B cell (primary cell): ENCODE results near the gene GPNMB. TPM values are rescaled to one million over a fixed set of nuclear protein-coding genes. Genes with fewer than 3 reads are reported as not detected.
A peak's percentile ranks its signal among the peaks of the same experiment; 100 is the strongest.

ENCODE experiments used
- ATAC-seq: fragments of 200-7000 bp; cut with Tn5 transposase; one replicate; pipeline ENCODE4 v1.10.0; 2021; ENCODE audit warnings: low read depth, mild to moderate bottlenecking, moderate number of reproducible peaks, moderate library complexity
- CTCF ChIA-PET: fragments of 350-600 bp; sonication (Branson Sonifier 250); formaldehyde crosslinking; loops from one replicate; lab custom pipeline; 2021; ENCODE audit warnings: antibody characterized with exemption, inconsistent platforms; lab: Charles Lee
- POLR2A ChIA-PET: fragments of 350-600 bp; sonication (Branson Sonifier 250); formaldehyde crosslinking; loops from one replicate; lab custom pipeline; 2021; ENCODE audit warnings: antibody characterized with exemption; lab: Charles Lee
- DNase-seq: peaks from one replicate; pipeline ENCODE4 v3.0.0; 2013
- H2AFZ ChIP-seq: 2 replicates; pipeline ENCODE4 v1.6.1; 2012; ENCODE audit warnings: mild to moderate bottlenecking, low read depth, low read length; ENCODE audit not compliant: insufficient read depth, poor library complexity, severe bottlenecking
- H3K27ac ChIP-seq, 2 donors: 1 replicate in 1 of 2; 2 replicates in 1 of 2; pipeline ENCODE4 v1.5.1; 2012 to 2013; ENCODE audit warnings: low read length in 2 of 2, mild to moderate bottlenecking in 2 of 2, moderate library complexity in 1 of 2
- H3K27me3 ChIP-seq, 4 experiments: fragments of 200-600 bp in 1 of 4; sonication (generic) in 1 of 4; replicated peaks in 1 of 4; 1 replicate in 2 of 4; 2 replicates in 2 of 4; pipeline versions ENCODE4 v1.6.1 to v1.7.0; 2013 to 2016; ENCODE audit warnings: low read length in 3 of 4, mild to moderate bottlenecking in 2 of 4, mixed read lengths in 1 of 4, moderate library complexity in 1 of 4; ENCODE audit not compliant: insufficient read depth in 4 of 4, control insufficient read depth in 3 of 4; ENCODE audit errors: control extremely low read depth in 1 of 4
- H3K36me3 ChIP-seq, 2 experiments: replicated peaks in 1 of 2; 1 replicate in 1 of 2; 2 replicates in 1 of 2; pipeline versions ENCODE4 v1.6.1 to v1.7.1; 2013; ENCODE audit warnings: low read length in 1 of 2; ENCODE audit not compliant: insufficient read depth in 2 of 2, control insufficient read depth in 1 of 2; ENCODE audit errors: control extremely low read depth in 1 of 2, extremely low read depth in 1 of 2
- H3K4me1 ChIP-seq, 2 donors: fragments of 200-600 bp in 1 of 2; sonication (generic) in 1 of 2; 1 replicate in 1 of 2; 2 replicates in 1 of 2; pipeline versions ENCODE4 v1.5.1 to v1.6.1; 2013 to 2017; ENCODE audit warnings: low read length in 2 of 2; ENCODE audit not compliant: control insufficient read depth in 2 of 2, insufficient read depth in 2 of 2
- H3K4me2 ChIP-seq: replicated peaks from 2 replicates; pipeline ENCODE3; 2012; ENCODE audit warnings: mild to moderate bottlenecking, low read depth, low read length; ENCODE audit not compliant: poor library complexity, severe bottlenecking
- H3K4me3 ChIP-seq, 5 experiments: fragments of 200-600 bp in 1 of 5; sonication (generic) in 1 of 5; 1 replicate in 3 of 5; 2 replicates in 2 of 5; pipeline versions ENCODE4 v1.5.1 to v1.7.0; 2011 to 2016; ENCODE audit warnings: low read length in 4 of 5, mild to moderate bottlenecking in 4 of 5, low read depth in 2 of 5, control low read depth in 1 of 5, moderate library complexity in 1 of 5; ENCODE audit not compliant: insufficient read depth in 1 of 5; ENCODE audit errors: control extremely low read depth in 1 of 5, extremely low read depth in 1 of 5
- H3K79me2 ChIP-seq: fragments of 200-600 bp; sonication (generic); one replicate; pipeline ENCODE4 v1.6.0; 2016; ENCODE audit warnings: low read length; ENCODE audit not compliant: control insufficient read depth, insufficient read depth
- H3K9ac ChIP-seq: fragments of 200-600 bp; sonication (generic); 2 replicates; pipeline ENCODE4 v1.6.1; 2017; ENCODE audit warnings: mild to moderate bottlenecking, low read length, moderate library complexity
- H3K9me3 ChIP-seq, 3 donors: one replicate each; pipeline versions ENCODE4 v1.6.1 to v1.7.1; 2013; ENCODE audit warnings: low read length in 2 of 3; ENCODE audit not compliant: control insufficient read depth in 2 of 3, insufficient read depth in 1 of 3; ENCODE audit errors: control extremely low read depth in 1 of 3
- H4K20me1 ChIP-seq: 2 replicates; pipeline ENCODE4 v1.6.0; 2012; ENCODE audit warnings: mild to moderate bottlenecking, low read length; ENCODE audit not compliant: insufficient read depth, control insufficient read depth, poor library complexity, severe bottlenecking
- H3K27ac Mint-ChIP-seq: one replicate; pipeline ENCODE4 v1.8.0; 2021; ENCODE audit warnings: mixed read lengths
- H3K27me3 Mint-ChIP-seq: one replicate; pipeline ENCODE4 v1.8.0; 2021; ENCODE audit warnings: mixed read lengths
- H3K4me1 Mint-ChIP-seq: one replicate; pipeline ENCODE4 v1.8.0; 2021; ENCODE audit warnings: mixed read lengths
- H3K4me3 Mint-ChIP-seq: one replicate; pipeline ENCODE4 v1.8.0; 2021; ENCODE audit warnings: mixed read lengths
- H3K9me3 Mint-ChIP-seq: one replicate; pipeline ENCODE4 v1.8.0; 2022; ENCODE audit warnings: mixed read lengths; ENCODE audit not compliant: insufficient read depth
- CTCF ChIP-seq: fragments of 200-600 bp; IDR thresholded peaks from one replicate; pipeline ENCODE4 v1.8.0; 2022; ENCODE audit warnings: antibody characterized with exemption, mild to moderate bottlenecking
- EZH2 ChIP-seq: IDR thresholded peaks from 2 replicates; pipeline ENCODE4 v1.6.1; 2012; ENCODE audit warnings: borderline replicate concordance, low read depth, mild to moderate bottlenecking, moderate library complexity, low read length; ENCODE audit not compliant: insufficient read depth, poor library complexity, severe bottlenecking
- WGBS: methylation state at CpG from one replicate; pipeline ENCODE4 v1.1.5; 2013; ENCODE audit warnings: missing lambda C conversion rate; ENCODE audit not compliant: insufficient coverage; 5-methylcytosine and 5-hydroxymethylcytosine counted together
- intact Hi-C: fragments of 100-400 bp; cut with micrococcal nuclease; formaldehyde crosslinking; loops from one replicate; pipeline ENCODE4 v1.10.0; 2022
- polyA plus RNA-seq: library from polyadenylated mRNA; depleted of rRNA; stranded (reverse); fragments of >200 nt; gene quantifications from 2 replicates; pipeline ENCODE4 v1.2.3, GENCODE V29; 2012
- total RNA-seq, 2 donors: library from RNA; stranded (reverse); fragments of 120-200 nt in 1 of 2; gene quantifications; 1 replicate in 1 of 2; 2 replicates in 1 of 2; pipeline versions ENCODE4 v1.2.3 to v1.2.4, GENCODE V29; 2013 to 2022

GPNMB gene
- total and polyA plus RNA-seq, 2 donors (not counting 1 experiment from before 2014, with no cell fraction given), result 2.6 TPM; not detected in 1

- no peak overlapping the region for H3K27ac ChIP-seq
- H3K79me2 ChIP-seq, result no peaks in the 10 kb centered on the region
- no peak overlapping the region for H3K27ac Mint-ChIP-seq
- no CpG with 5 or more reads among the region's 2 CpGs for WGBS
- H3K9ac ChIP-seq, result peak overlapping the region; percentile 27
- H3K36me3 ChIP-seq, result peaks cover 7 to 12% of the 10 kb centered on the region in 2 experiments
- intact Hi-C loops, result no loop called here
- no peaks in the 10 kb centered on the region for H3K9me3 Mint-ChIP-seq
- DNase-seq, result no peak
- H3K9me3 ChIP-seq, result peaks cover 0 to 6% (median 0%) of the 10 kb centered on the region in 3 donors
- H3K4me3 ChIP-seq, result peak overlapping the region in 3 of 5 experiments; percentile 24 to 30 (median 28)
- no peaks in the 10 kb centered on the region for H3K4me1 ChIP-seq
- peak overlapping the region; percentile 53 for H3K4me2 ChIP-seq
- no peak for ATAC-seq
- H3K4me1 Mint-ChIP-seq, result peaks cover 5% of the 10 kb centered on the region
- ChIA-PET POLR2A (no interaction called here), CTCF (no interaction called here)
- peaks cover 0 to 3% (median 0%) of the 10 kb centered on the region in 4 experiments for H3K27me3 ChIP-seq
- peak overlapping the region; percentile 45 for H2AFZ ChIP-seq
- peak overlapping the region; percentile 60 for H3K4me3 Mint-ChIP-seq
- peaks cover 10% of the 10 kb centered on the region for H3K27me3 Mint-ChIP-seq
- no peak for TF ChIP-seq EZH2
- TF ChIP-seq CTCF, result no peak
- H4K20me1 ChIP-seq, result no peaks in the 10 kb centered on the region
Observed at GRCh38 chr7:23205577-23205908, 41.0 kb upstream of the GPNMB start.

GRCh38 chr7:23205909-23206767 is 40.4 kb upstream of the GPNMB start:
- Mint-ChIP-seq H3K4me3 (peak overlapping the region; percentile 60), H3K9me3 (no peaks in the 10 kb centered on the region), H3K27me3 (peaks cover 15% of the 10 kb centered on the region), H3K4me1 (peaks cover 5% of the 10 kb centered on the region), H3K27ac (no peak overlapping the region)
- intact Hi-C loops, result no loop called here
- POLR2A ChIA-PET, result no interaction called here
- CTCF ChIA-PET, result no interaction called here
- Histone ChIP-seq H4K20me1 (no peaks in the 10 kb centered on the region), H3K9ac (peak overlapping the region; percentile 27), H3K4me2 (peak overlapping the region; percentile 53), H3K4me1 (no peaks in the 10 kb centered on the region), H2AFZ (peak overlapping the region; percentile 45), H3K9me3 (peaks cover 0 to 6% (median 0%) of the 10 kb centered on the region in 3 donors), H3K27ac (no peak overlapping the region), H3K27me3 (peaks cover 0 to 3% (median 0%) of the 10 kb centered on the region in 4 experiments), H3K79me2 (no peaks in the 10 kb centered on the region), H3K4me3 (peak overlapping the region in 3 of 5 experiments; percentile 24 to 30 (median 28)), H3K36me3 (peaks cover 4 to 8% of the 10 kb centered on the region in 2 experiments)
- TF ChIP-seq CTCF (no peak), EZH2 (no peak)
- WGBS, result 36% methylated on average over 70 of the region's 76 CpGs
- DNase-seq (peak; percentile 21), ATAC-seq (no peak)
